HL-60 (cell line): ENCODE results near the gene NFIA.

ENCODE experiments used
- DNase-seq, 2 experiments: peaks; one replicate each; pipeline ENCODE4 v3.0.0-alpha.2; 2010 to 2020; ENCODE audit warnings: low read depth in 1 of 2, low spot score in 1 of 2
- H3K27ac ChIP-seq: fragments of 250-450 bp; sonication (Bioruptor Pico); replicated peaks from 2 replicates; pipeline ENCODE4 v1.5.1; 2020; ENCODE audit warnings: mild to moderate bottlenecking, moderate library complexity
- H3K27me3 ChIP-seq: fragments of 250-450 bp; sonication (Bioruptor Pico); 2 replicates; pipeline ENCODE4 v1.5.1; 2021; ENCODE audit warnings: mild to moderate bottlenecking, moderate library complexity; ENCODE audit not compliant: insufficient read depth, poor library complexity, severe bottlenecking
- H3K4me3 ChIP-seq: replicated peaks from 2 replicates; pipeline ENCODE4 v1.5.1; 2011; ENCODE audit warnings: mild to moderate bottlenecking, control low read depth, low read length; ENCODE audit not compliant: insufficient read depth
- CTCF ChIP-seq: IDR thresholded peaks from one replicate; pipeline ENCODE4 v1.5.1; 2011; ENCODE audit warnings: low read length, control low read depth, inconsistent platforms; ENCODE audit not compliant: insufficient read depth
- GABPA ChIP-seq: IDR thresholded peaks from 2 replicates; pipeline ENCODE4 v1.6.1; 2012; ENCODE audit warnings: low read depth
- POLR2AphosphoS5 ChIP-seq: IDR thresholded peaks from 2 replicates; pipeline ENCODE4 v1.6.1; 2012; ENCODE audit warnings: low read depth
- REST ChIP-seq: IDR thresholded peaks from 2 replicates; pipeline ENCODE4 v1.6.1; 2012; ENCODE audit warnings: low read depth; ENCODE audit not compliant: insufficient replicate concordance
- SPI1 ChIP-seq: IDR thresholded peaks from 2 replicates; pipeline ENCODE4 v1.6.1; 2012; ENCODE audit warnings: low read depth, mild to moderate bottlenecking, borderline replicate concordance

NFIA gene

GRCh38 chr1:61208831-61209230 lies 126.5 kb downstream of the NFIA start:
- DNase-seq, result no peak
- Histone ChIP-seq H3K27me3 (no peaks in the 10 kb centered on the region), H3K27ac (no peak overlapping the region), H3K4me3 (no peak overlapping the region)
- TF ChIP-seq CTCF (no peak), SPI1 (no peak), REST (no peak), GABPA (no peak), POLR2AphosphoS5 (no peak)

GRCh38 chr1:61210435-61211154 lies 128.2 kb downstream of the NFIA start:
- no peak for DNase-seq
- Histone ChIP-seq H3K27me3 (no peaks in the 10 kb centered on the region), H3K27ac (no peak overlapping the region), H3K4me3 (no peak overlapping the region)
- no peak for TF ChIP-seq POLR2AphosphoS5
- no peak for TF ChIP-seq CTCF
- no peak for TF ChIP-seq SPI1
- no peak for TF ChIP-seq REST
- no peak for TF ChIP-seq GABPA

GRCh38 chr1:61213245-61214011 lies 131.1 kb downstream of the NFIA start:
- H3K4me3 ChIP-seq, result no peak overlapping the region
- no peaks in the 10 kb centered on the region for H3K27me3 ChIP-seq
- DNase-seq, result no peak
- no peak overlapping the region for H3K27ac ChIP-seq
- TF ChIP-seq REST (no peak), GABPA (no peak), POLR2AphosphoS5 (no peak), CTCF (no peak), SPI1 (no peak)
